Measurements from ENCODE around the gene LMOD2. TPM values are rescaled to one million over a fixed set of nuclear protein-coding genes. Genes with fewer than 3 reads are reported as not detected.

The LMOD2 gene
- total and polyA plus RNA-seq, 2 experiments from 2014 or later: not detected

DNA sequence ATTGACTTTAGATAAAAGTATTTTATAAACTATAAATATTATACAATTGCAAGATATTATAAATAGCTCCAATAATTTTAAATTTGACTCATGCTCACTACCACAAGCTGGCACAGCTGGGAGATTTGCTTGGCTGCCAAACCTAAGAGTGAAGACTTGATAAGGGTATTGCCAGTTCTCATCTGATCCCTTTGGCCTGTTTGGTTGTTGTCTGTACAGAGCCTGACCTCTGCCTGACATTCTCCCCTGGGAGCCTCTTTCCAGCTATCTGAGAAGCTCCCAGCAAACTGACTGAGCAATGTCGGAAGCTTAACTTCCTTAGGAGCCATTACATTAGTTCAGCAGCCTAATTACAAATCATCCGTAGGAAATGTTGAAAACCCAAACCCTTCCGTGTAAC lies 10.2 kb upstream of the LMOD2 start:
- no peaks in the 10 kb centered on the region for H3K79me2 ChIP-seq (replicated peaks; ENCODE audit: insufficient read depth)
- TF ChIP-seq JUNB (IDR thresholded peaks at IDR 0.05; ENCODE audit: unreplicated experiment): no peak
- TF ChIP-seq, protein P1, sequence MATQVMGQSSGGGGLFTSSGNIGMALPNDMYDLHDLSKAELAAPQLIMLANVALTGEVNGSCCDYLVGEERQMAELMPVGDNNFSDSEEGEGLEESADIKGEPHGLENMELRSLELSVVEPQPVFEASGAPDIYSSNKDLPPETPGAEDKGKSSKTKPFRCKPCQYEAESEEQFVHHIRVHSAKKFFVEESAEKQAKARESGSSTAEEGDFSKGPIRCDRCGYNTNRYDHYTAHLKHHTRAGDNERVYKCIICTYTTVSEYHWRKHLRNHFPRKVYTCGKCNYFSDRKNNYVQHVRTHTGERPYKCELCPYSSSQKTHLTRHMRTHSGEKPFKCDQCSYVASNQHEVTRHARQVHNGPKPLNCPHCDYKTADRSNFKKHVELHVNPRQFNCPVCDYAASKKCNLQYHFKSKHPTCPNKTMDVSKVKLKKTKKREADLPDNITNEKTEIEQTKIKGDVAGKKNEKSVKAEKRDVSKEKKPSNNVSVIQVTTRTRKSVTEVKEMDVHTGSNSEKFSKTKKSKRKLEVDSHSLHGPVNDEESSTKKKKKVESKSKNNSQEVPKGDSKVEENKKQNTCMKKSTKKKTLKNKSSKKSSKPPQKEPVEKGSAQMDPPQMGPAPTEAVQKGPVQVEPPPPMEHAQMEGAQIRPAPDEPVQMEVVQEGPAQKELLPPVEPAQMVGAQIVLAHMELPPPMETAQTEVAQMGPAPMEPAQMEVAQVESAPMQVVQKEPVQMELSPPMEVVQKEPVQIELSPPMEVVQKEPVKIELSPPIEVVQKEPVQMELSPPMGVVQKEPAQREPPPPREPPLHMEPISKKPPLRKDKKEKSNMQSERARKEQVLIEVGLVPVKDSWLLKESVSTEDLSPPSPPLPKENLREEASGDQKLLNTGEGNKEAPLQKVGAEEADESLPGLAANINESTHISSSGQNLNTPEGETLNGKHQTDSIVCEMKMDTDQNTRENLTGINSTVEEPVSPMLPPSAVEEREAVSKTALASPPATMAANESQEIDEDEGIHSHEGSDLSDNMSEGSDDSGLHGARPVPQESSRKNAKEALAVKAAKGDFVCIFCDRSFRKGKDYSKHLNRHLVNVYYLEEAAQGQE (IDR thresholded peaks at IDR 0.05; ENCODE audit: unreplicated experiment): no peak
- no peak for TF ChIP-seq STAT1 (IDR thresholded peaks at IDR 0.05; ENCODE audit: unreplicated experiment)
- no peak for TF ChIP-seq NANOG (IDR thresholded peaks at IDR 0.05; ENCODE audit: borderline replicate concordance)
- no peak for TF ChIP-seq POLR2AphosphoS5 (IDR thresholded peaks at IDR 0.05; ENCODE audit: low read depth)
- TF ChIP-seq, protein P2, sequence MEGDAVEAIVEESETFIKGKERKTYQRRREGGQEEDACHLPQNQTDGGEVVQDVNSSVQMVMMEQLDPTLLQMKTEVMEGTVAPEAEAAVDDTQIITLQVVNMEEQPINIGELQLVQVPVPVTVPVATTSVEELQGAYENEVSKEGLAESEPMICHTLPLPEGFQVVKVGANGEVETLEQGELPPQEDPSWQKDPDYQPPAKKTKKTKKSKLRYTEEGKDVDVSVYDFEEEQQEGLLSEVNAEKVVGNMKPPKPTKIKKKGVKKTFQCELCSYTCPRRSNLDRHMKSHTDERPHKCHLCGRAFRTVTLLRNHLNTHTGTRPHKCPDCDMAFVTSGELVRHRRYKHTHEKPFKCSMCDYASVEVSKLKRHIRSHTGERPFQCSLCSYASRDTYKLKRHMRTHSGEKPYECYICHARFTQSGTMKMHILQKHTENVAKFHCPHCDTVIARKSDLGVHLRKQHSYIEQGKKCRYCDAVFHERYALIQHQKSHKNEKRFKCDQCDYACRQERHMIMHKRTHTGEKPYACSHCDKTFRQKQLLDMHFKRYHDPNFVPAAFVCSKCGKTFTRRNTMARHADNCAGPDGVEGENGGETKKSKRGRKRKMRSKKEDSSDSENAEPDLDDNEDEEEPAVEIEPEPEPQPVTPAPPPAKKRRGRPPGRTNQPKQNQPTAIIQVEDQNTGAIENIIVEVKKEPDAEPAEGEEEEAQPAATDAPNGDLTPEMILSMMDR (conservative IDR thresholded peaks at IDR 0.05; ENCODE audit: low read depth in 2 of 2): no peak
- TF ChIP-seq ZNF331 (CRISPR knock-in tag; IDR thresholded peaks at IDR 0.05; ENCODE audit: low read depth): no peak
- no peak for TF ChIP-seq CREB1 (CRISPR knock-in tag; IDR thresholded peaks at IDR 0.05; ENCODE audit: low read depth)
- TF ChIP-seq EZH2phosphoT487 (IDR thresholded peaks at IDR 0.05; ENCODE audit: unreplicated experiment): no peak
- TF ChIP-seq EZH2 (IDR thresholded peaks at IDR 0.05; ENCODE audit: low read depth, unreplicated experiment): no peak
- no peak for TF ChIP-seq ZNF114 (CRISPR knock-in tag; IDR thresholded peaks at IDR 0.05)
- TF ChIP-seq, protein P3, sequence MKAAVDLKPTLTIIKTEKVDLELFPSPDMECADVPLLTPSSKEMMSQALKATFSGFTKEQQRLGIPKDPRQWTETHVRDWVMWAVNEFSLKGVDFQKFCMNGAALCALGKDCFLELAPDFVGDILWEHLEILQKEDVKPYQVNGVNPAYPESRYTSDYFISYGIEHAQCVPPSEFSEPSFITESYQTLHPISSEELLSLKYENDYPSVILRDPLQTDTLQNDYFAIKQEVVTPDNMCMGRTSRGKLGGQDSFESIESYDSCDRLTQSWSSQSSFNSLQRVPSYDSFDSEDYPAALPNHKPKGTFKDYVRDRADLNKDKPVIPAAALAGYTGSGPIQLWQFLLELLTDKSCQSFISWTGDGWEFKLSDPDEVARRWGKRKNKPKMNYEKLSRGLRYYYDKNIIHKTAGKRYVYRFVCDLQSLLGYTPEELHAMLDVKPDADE (IDR thresholded peaks at IDR 0.05): no peak
- TF ChIP-seq, protein P4, sequence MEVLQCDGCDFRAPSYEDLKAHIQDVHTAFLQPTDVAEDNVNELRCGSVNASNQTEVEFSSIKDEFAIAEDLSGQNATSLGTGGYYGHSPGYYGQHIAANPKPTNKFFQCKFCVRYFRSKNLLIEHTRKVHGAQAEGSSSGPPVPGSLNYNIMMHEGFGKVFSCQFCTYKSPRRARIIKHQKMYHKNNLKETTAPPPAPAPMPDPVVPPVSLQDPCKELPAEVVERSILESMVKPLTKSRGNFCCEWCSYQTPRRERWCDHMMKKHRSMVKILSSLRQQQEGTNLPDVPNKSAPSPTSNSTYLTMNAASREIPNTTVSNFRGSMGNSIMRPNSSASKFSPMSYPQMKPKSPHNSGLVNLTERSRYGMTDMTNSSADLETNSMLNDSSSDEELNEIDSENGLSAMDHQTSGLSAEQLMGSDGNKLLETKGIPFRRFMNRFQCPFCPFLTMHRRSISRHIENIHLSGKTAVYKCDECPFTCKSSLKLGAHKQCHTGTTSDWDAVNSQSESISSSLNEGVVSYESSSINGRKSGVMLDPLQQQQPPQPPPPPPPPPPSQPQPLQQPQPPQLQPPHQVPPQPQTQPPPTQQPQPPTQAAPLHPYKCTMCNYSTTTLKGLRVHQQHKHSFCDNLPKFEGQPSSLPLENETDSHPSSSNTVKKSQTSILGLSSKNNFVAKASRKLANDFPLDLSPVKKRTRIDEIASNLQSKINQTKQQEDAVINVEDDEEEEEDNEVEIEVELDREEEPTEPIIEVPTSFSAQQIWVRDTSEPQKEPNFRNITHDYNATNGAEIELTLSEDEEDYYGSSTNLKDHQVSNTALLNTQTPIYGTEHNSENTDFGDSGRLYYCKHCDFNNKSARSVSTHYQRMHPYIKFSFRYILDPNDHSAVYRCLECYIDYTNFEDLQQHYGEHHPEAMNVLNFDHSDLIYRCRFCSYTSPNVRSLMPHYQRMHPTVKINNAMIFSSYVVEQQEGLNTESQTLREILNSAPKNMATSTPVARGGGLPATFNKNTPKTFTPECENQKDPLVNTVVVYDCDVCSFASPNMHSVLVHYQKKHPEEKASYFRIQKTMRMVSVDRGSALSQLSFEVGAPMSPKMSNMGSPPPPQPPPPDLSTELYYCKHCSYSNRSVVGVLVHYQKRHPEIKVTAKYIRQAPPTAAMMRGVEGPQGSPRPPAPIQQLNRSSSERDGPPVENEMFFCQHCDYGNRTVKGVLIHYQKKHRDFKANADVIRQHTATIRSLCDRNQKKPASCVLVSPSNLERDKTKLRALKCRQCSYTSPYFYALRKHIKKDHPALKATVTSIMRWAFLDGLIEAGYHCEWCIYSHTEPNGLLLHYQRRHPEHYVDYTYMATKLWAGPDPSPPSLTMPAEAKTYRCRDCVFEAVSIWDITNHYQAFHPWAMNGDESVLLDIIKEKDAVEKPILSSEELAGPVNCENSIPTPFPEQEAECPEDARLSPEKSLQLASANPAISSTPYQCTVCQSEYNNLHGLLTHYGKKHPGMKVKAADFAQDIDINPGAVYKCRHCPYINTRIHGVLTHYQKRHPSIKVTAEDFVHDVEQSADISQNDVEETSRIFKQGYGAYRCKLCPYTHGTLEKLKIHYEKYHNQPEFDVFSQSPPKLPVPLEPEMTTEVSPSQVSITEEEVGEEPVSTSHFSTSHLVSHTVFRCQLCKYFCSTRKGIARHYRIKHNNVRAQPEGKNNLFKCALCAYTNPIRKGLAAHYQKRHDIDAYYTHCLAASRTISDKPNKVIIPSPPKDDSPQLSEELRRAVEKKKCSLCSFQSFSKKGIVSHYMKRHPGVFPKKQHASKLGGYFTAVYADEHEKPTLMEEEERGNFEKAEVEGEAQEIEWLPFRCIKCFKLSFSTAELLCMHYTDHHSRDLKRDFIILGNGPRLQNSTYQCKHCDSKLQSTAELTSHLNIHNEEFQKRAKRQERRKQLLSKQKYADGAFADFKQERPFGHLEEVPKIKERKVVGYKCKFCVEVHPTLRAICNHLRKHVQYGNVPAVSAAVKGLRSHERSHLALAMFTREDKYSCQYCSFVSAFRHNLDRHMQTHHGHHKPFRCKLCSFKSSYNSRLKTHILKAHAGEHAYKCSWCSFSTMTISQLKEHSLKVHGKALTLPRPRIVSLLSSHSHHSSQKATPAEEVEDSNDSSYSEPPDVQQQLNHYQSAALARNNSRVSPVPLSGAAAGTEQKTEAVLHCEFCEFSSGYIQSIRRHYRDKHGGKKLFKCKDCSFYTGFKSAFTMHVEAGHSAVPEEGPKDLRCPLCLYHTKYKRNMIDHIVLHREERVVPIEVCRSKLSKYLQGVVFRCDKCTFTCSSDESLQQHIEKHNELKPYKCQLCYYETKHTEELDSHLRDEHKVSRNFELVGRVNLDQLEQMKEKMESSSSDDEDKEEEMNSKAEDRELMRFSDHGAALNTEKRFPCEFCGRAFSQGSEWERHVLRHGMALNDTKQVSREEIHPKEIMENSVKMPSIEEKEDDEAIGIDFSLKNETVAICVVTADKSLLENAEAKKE (CRISPR knock-in tag; IDR thresholded peaks at IDR 0.05): no peak
- DNase-seq (ENCODE audit: low spot score) (no peak), ATAC-seq (no peak; the same call in 2 of the 3 replicates)
- no peaks in the 10 kb centered on the region for H3K27me3 ChIP-seq (ENCODE audit: insufficient read depth)
- Mint-ChIP-seq H3K27me3 (ENCODE audit: insufficient read depth, low read depth, poor library complexity) (no peaks in the 10 kb centered on the region), H3K4me3 (no peak overlapping the region), H3K4me1 (peaks cover 49% of the 10 kb centered on the region), H3K9me3 (no peaks in the 10 kb centered on the region; the same call in 2 of the 3 replicates), H3K36me3 (ENCODE audit: low read depth) (no peaks in the 10 kb centered on the region), H3K27ac (no peak overlapping the region)
- H3K4me3 ChIP-seq: no peak overlapping the region
- no peak overlapping the region for H3K27ac ChIP-seq (ENCODE audit: low read depth)
- H4K20me1 ChIP-seq (replicated peaks; ENCODE audit: insufficient read depth): no peaks in the 10 kb centered on the region
- no peak overlapping the region for H2AFZ ChIP-seq
- H3F3A ChIP-seq (replicated peaks; ENCODE audit: low read depth): no peaks in the 10 kb centered on the region
- no peaks in the 10 kb centered on the region for H3K9me2 ChIP-seq (ENCODE audit: insufficient read depth)
- no peaks in the 10 kb centered on the region for H3K36me3 ChIP-seq (ENCODE audit: insufficient read depth)
- H3K4me1 ChIP-seq (ENCODE audit: insufficient read depth): peaks cover 15% of the 10 kb centered on the region; the same call in 1 of the 2 replicates
- H3K4me2 ChIP-seq: no peak overlapping the region
